MM.1S (cell line): ENCODE data around the gene COL21A1.

ENCODE experiments used
- CTCF ChIP-seq: fragments of 300-600 bp; sonication (generic); IDR thresholded peaks from 2 replicates; pipeline ENCODE4 v1.5.1; 2016; ENCODE audit warnings: antibody characterized with exemption, low read length, mixed read lengths
- EZH2 ChIP-seq: fragments of 300-600 bp; sonication (generic); optimal IDR thresholded peaks from 2 replicates; pipeline ENCODE3; 2017; ENCODE audit warnings: low read depth, mild to moderate bottlenecking, antibody characterized with exemption, low read length, mixed read lengths

- TF ChIP-seq EZH2 (no peak), CTCF (no peak)
These were observed 43.2 kb downstream of the COL21A1 start for GRCh38 chr6:56204134-56204533.
